Measurements from ENCODE around the gene CYP26B1. TPM values are rescaled to one million over a fixed set of nuclear protein-coding genes. Genes with fewer than 3 reads are reported as not detected.

The CYP26B1 gene
- total and polyA plus RNA-seq, 3 donors from 2014 or later, result 31.6 to 86.2 (median 42.1) TPM

DNA sequence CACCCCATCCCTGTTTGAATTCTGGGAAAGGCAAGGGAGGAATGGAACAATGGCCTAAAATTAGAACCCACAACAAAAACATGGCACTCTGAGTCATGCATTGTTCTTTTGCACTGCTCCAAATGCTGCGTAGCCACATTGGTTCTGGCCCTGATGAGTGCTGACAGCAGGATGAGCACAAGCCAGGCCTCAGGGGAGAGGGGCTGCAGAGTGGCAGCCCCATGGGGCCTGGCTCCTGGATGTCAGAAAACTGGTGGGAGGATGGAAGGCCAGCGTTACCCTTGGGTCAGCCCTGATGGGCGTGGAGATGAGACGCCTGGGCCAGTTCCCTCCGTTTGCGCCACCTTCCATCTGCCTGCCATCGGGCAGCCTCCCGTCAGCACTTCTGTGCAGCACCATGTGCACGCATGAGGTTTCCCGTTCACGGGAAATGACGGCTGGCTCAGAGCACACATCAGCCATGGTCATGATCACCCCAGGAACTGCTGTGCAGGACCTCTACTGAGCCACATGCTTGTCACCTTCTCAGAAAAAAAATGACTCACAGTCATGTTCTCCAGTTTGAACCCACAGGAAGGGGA lies 65.6 kb downstream of the CYP26B1 start:
- no peak overlapping the region for H3K4me3 ChIP-seq
- H3K36me3 ChIP-seq (ENCODE audit: low read depth, missing control alignments), result no peaks in the 10 kb centered on the region
- H3K9me3 ChIP-seq, result no peaks in the 10 kb centered on the region
- H3K27ac ChIP-seq, result no peak overlapping the region
- H3K27me3 ChIP-seq, result no peaks in the 10 kb centered on the region
- intact Hi-C loops (cut with DNase I; ENCODE audit: low total_unique reads), result no loop called here
- DNase-seq, result no peak
- no peak for TF ChIP-seq POLR2A (IDR thresholded peaks at IDR 0.05)
- TF ChIP-seq, protein P1, sequence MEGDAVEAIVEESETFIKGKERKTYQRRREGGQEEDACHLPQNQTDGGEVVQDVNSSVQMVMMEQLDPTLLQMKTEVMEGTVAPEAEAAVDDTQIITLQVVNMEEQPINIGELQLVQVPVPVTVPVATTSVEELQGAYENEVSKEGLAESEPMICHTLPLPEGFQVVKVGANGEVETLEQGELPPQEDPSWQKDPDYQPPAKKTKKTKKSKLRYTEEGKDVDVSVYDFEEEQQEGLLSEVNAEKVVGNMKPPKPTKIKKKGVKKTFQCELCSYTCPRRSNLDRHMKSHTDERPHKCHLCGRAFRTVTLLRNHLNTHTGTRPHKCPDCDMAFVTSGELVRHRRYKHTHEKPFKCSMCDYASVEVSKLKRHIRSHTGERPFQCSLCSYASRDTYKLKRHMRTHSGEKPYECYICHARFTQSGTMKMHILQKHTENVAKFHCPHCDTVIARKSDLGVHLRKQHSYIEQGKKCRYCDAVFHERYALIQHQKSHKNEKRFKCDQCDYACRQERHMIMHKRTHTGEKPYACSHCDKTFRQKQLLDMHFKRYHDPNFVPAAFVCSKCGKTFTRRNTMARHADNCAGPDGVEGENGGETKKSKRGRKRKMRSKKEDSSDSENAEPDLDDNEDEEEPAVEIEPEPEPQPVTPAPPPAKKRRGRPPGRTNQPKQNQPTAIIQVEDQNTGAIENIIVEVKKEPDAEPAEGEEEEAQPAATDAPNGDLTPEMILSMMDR (IDR thresholded peaks at IDR 0.05), result no peak
- WGBS, 2 donors, result 89 to 91% methylated on average over 11 to 12 of the region's 12 CpGs
- H3K4me1 ChIP-seq, result no peaks in the 10 kb centered on the region

DNA sequence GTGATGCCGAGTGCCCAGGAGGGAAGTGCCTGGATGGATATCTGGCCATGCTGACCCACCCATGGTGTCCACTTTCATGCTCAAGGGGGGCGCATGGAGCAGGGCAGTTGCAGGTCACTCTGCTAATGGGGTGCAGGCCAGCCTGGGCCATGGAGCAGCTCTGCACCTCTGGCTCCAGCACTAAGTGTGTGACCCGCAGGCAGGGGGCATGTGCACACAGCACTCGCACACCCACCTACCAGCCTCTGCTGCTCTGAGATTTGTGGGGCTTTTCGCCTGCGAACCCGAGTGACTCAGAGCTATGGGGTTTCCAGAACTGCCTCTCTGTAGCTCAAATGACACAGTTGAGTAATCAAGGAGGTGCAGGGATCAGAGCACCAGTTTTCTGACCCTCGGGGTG lies 66.2 kb downstream of the CYP26B1 start:
- TF ChIP-seq, protein P1 (IDR thresholded peaks at IDR 0.05), result no peak
- TF ChIP-seq POLR2A (IDR thresholded peaks at IDR 0.05), result no peak
- H3K9me3 ChIP-seq, result no peaks in the 10 kb centered on the region
- intact Hi-C loops (cut with DNase I; ENCODE audit: low total_unique reads), result no loop called here
- H3K36me3 ChIP-seq (ENCODE audit: low read depth, missing control alignments), result no peaks in the 10 kb centered on the region
- no peaks in the 10 kb centered on the region for H3K27me3 ChIP-seq
- DNase-seq, result no peak
- no peak overlapping the region for H3K4me3 ChIP-seq
- WGBS, 2 donors, result 93 to 97% methylated on average over 4 to 8 of the region's 8 CpGs
- no peak overlapping the region for H3K27ac ChIP-seq
- H3K4me1 ChIP-seq, result no peaks in the 10 kb centered on the region

DNA sequence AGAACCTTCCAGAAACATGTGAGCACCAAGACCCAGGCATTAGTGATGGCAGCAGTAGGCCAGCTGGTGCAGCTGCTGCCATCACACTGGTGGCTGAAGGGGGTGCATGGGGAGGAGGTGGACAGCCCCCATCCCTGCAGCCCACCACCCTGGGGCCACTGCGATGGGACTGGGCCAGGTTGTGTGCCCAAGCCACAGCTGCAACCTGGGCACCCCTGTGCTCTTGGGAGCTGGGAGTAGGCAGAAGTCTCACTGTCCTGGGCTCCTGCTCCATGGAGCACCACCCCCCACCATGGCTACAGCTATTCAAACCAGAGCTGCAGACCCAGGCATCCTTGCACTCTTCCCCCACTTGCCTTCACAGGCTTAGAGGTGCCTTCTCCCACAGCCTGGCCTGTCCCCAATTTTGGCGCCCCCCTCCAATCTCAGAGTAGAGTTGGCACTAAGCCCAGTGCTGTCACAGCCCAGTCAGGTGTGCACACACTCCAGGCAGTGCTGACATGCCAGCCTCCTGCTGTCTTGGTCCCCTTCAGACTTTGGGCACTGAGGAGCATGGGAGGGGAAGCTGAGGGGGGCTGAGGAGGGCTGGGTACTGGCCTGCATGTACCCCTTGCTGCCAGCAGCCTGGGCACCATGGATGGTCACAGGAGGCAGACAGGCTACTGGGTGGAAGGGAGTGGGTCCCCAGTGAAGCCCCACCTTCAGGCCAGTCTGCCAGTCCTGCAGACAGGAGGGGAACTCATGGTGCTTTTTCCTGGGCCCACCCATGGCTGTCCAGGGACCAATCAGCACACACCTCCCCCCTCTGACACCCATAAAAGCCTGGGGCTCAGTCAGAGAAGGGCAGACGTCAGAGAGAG lies 67.1 kb downstream of the CYP26B1 start:
- Histone ChIP-seq H3K4me3 (no peak overlapping the region), H3K27ac (no peak overlapping the region), H3K36me3 (ENCODE audit: low read depth, missing control alignments) (no peaks in the 10 kb centered on the region), H3K4me1 (no peaks in the 10 kb centered on the region), H3K9me3 (no peaks in the 10 kb centered on the region), H3K27me3 (no peaks in the 10 kb centered on the region)
- 83 to 100% methylated on average over 2 to 3 of the region's 3 CpGs for WGBS, 2 donors
- intact Hi-C loops (cut with DNase I; ENCODE audit: low total_unique reads), result no loop called here
- no peak for DNase-seq
- TF ChIP-seq, protein P1 (IDR thresholded peaks at IDR 0.05), result no peak
- no peak for TF ChIP-seq POLR2A (IDR thresholded peaks at IDR 0.05)

Data from testis (tissue), 3 donors.